GM21529 (cell line): ENCODE data around the gene FGGY.
A peak's percentile ranks its signal among the peaks of the same experiment; 100 is the strongest.

Source experiments
- ATAC-seq: cut with Tn5 transposase; IDR thresholded peaks from one replicate; pipeline ENCODE4 v1.9.1; 2021; ENCODE audit not compliant: unreplicated experiment

Gene FGGY

GRCh38 chr1:59410457-59410856, 113.6 kb downstream of the FGGY start:
- peak; percentile 32 for ATAC-seq

- ATAC-seq: no peak
Observed at GRCh38 chr1:59411147-59411546, 114.3 kb downstream of the FGGY start.

GRCh38 chr1:59412718-59413326, 115.9 kb downstream of the FGGY start:
- peak; percentile 53 for ATAC-seq

GRCh38 chr1:59413327-59413720, 116.4 kb downstream of the FGGY start:
- no peak for ATAC-seq

GRCh38 chr1:59414406-59415133, 117.7 kb downstream of the FGGY start:
- ATAC-seq: no peak

GRCh38 chr1:59415286-59415850, 118.5 kb downstream of the FGGY start:
- ATAC-seq: no peak

GRCh38 chr1:59415881-59416280, 119.0 kb downstream of the FGGY start:
- no peak for ATAC-seq

- no peak for ATAC-seq
Observed at GRCh38 chr1:59417406-59417805, 120.5 kb downstream of the FGGY start.

- no peak for ATAC-seq
Observed at GRCh38 chr1:59418363-59419144, 121.7 kb downstream of the FGGY start.

- ATAC-seq: no peak
Observed at GRCh38 chr1:59419361-59420140, 122.7 kb downstream of the FGGY start.

- ATAC-seq: no peak
Observed at GRCh38 chr1:59421232-59421920, 124.5 kb downstream of the FGGY start.

GRCh38 chr1:59422921-59423575, 126.2 kb downstream of the FGGY start:
- no peak for ATAC-seq

GRCh38 chr1:59427155-59427554, 130.3 kb downstream of the FGGY start:
- no peak for ATAC-seq

- ATAC-seq: no peak
Observed at GRCh38 chr1:59427784-59428183, 130.9 kb downstream of the FGGY start.

- ATAC-seq: no peak
Observed at GRCh38 chr1:59428828-59429227, 131.9 kb downstream of the FGGY start.

GRCh38 chr1:59429656-59430055, 132.8 kb downstream of the FGGY start:
- ATAC-seq: no peak

GRCh38 chr1:59431566-59432294, 134.8 kb downstream of the FGGY start:
- ATAC-seq: no peak

GRCh38 chr1:59432531-59433439, 135.9 kb downstream of the FGGY start:
- peak; percentile 94 for ATAC-seq
